ENCODE results near the gene ADAM10. TPM values are rescaled to one million over a fixed set of nuclear protein-coding genes. Genes with fewer than 3 reads are reported as not detected.
"Not testable (repeated sequence)": the region's sequence is repeated elsewhere in the genome, so short reads cannot be mapped to it uniquely, and the experiment has no call there.

Gene ADAM10
- total RNA-seq, 1 donor from 2014 or later = 190 TPM

DNA sequence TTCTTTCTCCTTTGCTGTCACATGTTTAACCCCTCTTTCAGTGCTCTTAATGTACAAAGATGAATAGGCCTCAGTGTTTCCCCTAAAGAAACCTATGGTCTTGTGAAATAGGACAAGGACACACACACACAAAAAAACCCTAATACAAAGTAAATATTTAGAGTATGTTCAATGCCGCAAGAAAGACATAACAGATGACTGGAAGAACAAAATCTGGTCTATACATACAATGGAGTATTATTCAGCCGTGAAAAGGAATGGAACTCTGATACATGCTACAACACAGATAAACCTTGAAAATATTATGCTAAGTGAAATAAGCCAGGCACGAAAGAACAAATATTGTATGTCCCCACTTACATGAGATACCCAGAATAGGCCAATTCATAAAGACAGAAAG lies 123.1 kb downstream of the ADAM10 start:
- no peaks in the 10 kb centered on the region for H3K27me3 Mint-ChIP-seq (ENCODE audit: low read depth)
- no peak overlapping the region for H3K27ac Mint-ChIP-seq
- TF ChIP-seq, protein P1, sequence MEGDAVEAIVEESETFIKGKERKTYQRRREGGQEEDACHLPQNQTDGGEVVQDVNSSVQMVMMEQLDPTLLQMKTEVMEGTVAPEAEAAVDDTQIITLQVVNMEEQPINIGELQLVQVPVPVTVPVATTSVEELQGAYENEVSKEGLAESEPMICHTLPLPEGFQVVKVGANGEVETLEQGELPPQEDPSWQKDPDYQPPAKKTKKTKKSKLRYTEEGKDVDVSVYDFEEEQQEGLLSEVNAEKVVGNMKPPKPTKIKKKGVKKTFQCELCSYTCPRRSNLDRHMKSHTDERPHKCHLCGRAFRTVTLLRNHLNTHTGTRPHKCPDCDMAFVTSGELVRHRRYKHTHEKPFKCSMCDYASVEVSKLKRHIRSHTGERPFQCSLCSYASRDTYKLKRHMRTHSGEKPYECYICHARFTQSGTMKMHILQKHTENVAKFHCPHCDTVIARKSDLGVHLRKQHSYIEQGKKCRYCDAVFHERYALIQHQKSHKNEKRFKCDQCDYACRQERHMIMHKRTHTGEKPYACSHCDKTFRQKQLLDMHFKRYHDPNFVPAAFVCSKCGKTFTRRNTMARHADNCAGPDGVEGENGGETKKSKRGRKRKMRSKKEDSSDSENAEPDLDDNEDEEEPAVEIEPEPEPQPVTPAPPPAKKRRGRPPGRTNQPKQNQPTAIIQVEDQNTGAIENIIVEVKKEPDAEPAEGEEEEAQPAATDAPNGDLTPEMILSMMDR (IDR thresholded peaks at IDR 0.05; ENCODE audit: unreplicated experiment) = no peak
- H3K36me3 Mint-ChIP-seq = peaks cover 42% of the 10 kb centered on the region
- no peak overlapping the region for H3K4me3 Mint-ChIP-seq
- no peak for DNase-seq (ENCODE audit: low spot score in 2 of 2, unreplicated experiment in 2 of 2)
- peaks cover 3% of the 10 kb centered on the region for H3K4me1 Mint-ChIP-seq
- H3K9me3 Mint-ChIP-seq = peaks cover 13% of the 10 kb centered on the region

DNA sequence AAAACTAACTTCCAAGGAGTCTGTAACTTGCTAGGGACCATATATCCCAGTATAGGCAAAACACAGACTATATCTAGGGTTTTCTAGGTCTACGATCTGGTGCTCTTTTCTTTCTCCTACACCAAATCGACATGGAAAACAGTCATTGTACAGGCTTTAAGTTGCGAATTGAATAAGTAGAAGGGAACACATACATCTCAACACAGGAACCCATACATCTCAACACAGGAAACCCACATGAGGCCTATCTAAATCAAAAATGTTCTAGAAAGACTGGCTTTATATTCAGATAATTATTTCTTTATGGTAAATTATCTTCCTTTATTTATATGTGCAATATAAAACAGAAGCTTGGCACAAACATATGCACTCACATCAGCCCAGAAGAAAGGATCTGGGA lies 126.6 kb downstream of the ADAM10 start:
- TF ChIP-seq, protein P1 (IDR thresholded peaks at IDR 0.05; ENCODE audit: unreplicated experiment) = no peak
- Mint-ChIP-seq H3K27me3 (ENCODE audit: low read depth) (no peaks in the 10 kb centered on the region), H3K36me3 (peaks cover 50% of the 10 kb centered on the region), H3K4me3 (no peak overlapping the region), H3K9me3 (peaks cover 30% of the 10 kb centered on the region), H3K27ac (no peak overlapping the region), H3K4me1 (peaks cover 3% of the 10 kb centered on the region)
- no peak for DNase-seq (ENCODE audit: low spot score in 2 of 2, unreplicated experiment in 2 of 2)

DNA sequence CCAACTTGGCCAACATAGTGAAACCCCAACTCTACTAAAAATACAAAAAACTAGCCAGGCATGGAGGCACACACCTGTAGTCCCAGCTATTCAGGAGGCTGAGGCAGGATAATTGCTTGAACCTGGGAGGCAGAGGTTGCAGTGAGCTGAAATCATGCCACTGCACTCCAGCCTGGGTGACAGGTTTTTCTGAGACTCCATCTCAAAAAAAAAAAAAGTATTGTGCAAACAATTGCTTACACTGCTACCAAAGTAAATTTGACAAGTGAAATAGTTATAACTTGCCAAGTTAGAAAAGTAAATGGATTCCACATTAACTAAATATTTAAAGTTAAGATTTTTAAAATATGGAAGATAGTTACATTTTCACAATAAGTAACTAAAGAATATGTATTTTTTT lies 129.2 kb downstream of the ADAM10 start:
- peaks cover 56% of the 10 kb centered on the region for H3K36me3 Mint-ChIP-seq

DNA sequence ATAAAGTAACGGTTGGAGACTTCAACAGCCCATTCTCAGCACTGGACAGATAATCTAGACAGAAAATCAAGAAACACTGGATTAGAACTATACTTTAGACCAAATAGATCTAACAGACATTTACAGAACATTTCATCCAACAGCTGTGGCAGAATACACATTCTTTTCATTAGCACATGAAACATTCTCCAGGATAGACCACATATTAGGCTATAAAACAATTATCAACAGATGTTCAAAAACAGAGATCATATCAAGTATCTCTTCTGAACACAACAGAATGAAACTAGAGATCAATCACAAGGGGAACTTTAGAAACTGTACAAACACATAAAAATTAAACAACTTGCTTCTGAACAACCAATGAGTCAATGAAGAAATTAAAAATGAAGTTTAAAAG lies 133.3 kb downstream of the ADAM10 start:
- TF ChIP-seq, protein P1 (IDR thresholded peaks at IDR 0.05; ENCODE audit: unreplicated experiment) = no peak
- no peaks in the 10 kb centered on the region for H3K27me3 Mint-ChIP-seq (ENCODE audit: low read depth)
- peaks cover 57% of the 10 kb centered on the region for H3K9me3 Mint-ChIP-seq
- H3K4me3 Mint-ChIP-seq = no peak overlapping the region
- no peak overlapping the region for H3K27ac Mint-ChIP-seq
- H3K36me3 Mint-ChIP-seq = peaks cover 64% of the 10 kb centered on the region
- no peak for DNase-seq (ENCODE audit: low spot score in 2 of 2, unreplicated experiment in 2 of 2)
- H3K4me1 Mint-ChIP-seq = no peaks in the 10 kb centered on the region

More for the DNA sequence above, 129.2 kb downstream of the ADAM10 start:
- H3K4me3 Mint-ChIP-seq; H3K27ac Mint-ChIP-seq; DNase-seq (ENCODE audit: low spot score in 2 of 2, unreplicated experiment in 2 of 2); H3K27me3 Mint-ChIP-seq (ENCODE audit: low read depth); H3K4me1 Mint-ChIP-seq: not testable (repeated sequence)
- peaks cover 46% of the 10 kb centered on the region for H3K9me3 Mint-ChIP-seq

DNA sequence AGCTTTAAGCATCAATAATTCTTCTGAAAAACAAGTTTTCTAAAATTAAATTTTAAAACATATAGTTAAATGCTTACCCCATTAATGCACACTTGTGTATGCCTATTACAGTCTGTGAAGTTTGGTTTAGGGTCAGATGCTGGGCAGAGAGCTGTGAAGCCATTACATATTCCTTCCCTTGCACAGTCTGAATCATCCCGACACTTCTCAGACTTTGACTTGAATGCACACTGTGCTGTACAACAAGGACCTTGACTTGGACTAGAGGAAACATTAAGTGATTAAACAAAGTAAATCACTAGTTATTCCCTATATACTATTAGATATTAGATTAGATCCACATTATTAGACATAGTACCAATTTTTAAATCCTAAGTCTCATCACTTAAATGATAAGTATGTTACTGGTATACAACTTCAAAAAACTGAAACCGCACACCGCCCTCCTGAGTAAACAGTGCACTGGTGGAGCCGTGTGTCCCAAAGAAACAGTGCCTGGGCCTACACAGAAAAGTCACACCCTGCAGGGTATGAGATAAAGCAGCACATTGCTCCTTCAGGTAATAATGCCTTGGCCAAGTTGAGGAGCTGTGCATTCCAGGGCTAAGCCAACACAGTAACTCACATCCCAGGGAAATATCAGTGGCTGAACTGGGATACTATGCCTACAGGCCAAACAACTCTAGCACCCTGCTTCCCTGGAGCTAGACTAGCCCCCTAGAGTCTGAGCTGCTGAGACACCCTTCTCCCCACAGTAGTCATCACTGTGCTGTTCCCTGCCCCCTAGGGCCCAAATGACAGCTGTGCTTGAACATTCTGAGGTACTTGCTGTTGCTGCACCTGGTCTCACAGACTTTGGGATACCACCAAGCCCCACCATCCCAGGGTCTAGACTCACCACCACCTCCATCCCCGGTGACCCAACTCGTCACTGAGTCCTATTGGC lies 137.5 kb downstream of the ADAM10 start:
- Mint-ChIP-seq H3K27me3 (ENCODE audit: low read depth) (no peaks in the 10 kb centered on the region), H3K36me3 (peaks cover 57% of the 10 kb centered on the region), H3K9me3 (peaks cover 31% of the 10 kb centered on the region), H3K4me3 (no peak overlapping the region), H3K4me1 (no peaks in the 10 kb centered on the region), H3K27ac (no peak overlapping the region)
- no peak for DNase-seq (ENCODE audit: low spot score in 2 of 2, unreplicated experiment in 2 of 2)
- TF ChIP-seq, protein P1 (IDR thresholded peaks at IDR 0.05; ENCODE audit: unreplicated experiment) = no peak

DNA sequence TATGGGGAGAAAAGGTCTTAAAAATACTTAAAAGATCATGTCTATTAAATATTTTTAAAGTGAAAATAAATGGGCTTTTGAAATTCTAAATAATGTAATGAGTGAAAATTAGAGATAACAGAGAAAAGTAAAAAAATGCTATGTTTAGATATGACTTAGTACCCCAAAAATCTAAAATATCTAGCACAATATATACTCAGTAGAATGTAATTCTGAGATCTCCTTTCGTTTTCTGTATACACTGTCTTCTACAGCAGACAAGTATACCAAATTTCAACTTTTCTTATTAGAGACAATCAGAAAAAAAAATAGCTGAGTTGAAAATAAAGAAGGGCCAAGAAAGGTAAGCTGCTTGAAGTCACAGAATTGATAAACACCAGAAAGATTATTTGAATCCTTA lies 140.8 kb downstream of the ADAM10 start:
- no peak for DNase-seq (ENCODE audit: low spot score in 2 of 2, unreplicated experiment in 2 of 2)
- peaks cover 6% of the 10 kb centered on the region for H3K9me3 Mint-ChIP-seq
- no peaks in the 10 kb centered on the region for H3K27me3 Mint-ChIP-seq (ENCODE audit: low read depth)
- TF ChIP-seq, protein P1 (IDR thresholded peaks at IDR 0.05; ENCODE audit: unreplicated experiment) = no peak
- peaks cover 32% of the 10 kb centered on the region for H3K36me3 Mint-ChIP-seq
- H3K27ac Mint-ChIP-seq = no peak overlapping the region
- no peak overlapping the region for H3K4me3 Mint-ChIP-seq
- no peaks in the 10 kb centered on the region for H3K4me1 Mint-ChIP-seq
